HG03520 (cell line): ENCODE data around the gene C1R.
"Not testable (repeated sequence)": the region's sequence is repeated elsewhere in the genome, so short reads cannot be mapped to it uniquely, and the experiment has no call there.

Experiments used
- ATAC-seq: cut with Tn5 transposase; IDR thresholded peaks from one replicate; pipeline ENCODE4 v1.9.1; 2021; ENCODE audit warnings: mild to moderate bottlenecking, moderate library complexity; ENCODE audit not compliant: unreplicated experiment

Gene C1R

GRCh38 chr12:7039403-7039802 is 52.8 kb downstream of the C1R start:
- ATAC-seq: no peak

DNA sequence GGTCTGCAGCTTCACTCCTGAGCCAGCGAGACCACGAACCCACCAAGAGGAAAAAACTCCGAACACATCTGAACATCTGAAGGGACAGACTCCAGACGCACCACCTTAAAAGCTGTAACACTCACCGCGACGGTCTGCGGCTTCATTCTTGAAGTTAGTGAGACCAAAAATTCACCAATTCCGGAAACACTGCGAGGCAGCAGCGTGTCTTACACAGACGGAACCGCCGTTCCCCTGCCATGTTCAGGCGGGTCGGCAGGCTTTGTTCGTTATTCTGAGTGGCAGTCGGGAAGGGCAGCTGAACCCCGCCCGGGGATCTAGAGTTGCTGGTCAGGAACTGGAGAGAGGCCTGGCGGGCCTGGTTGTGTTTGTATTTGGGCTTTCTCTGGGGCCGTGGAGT is 53.7 kb downstream of the C1R start:
- no peak for ATAC-seq

DNA sequence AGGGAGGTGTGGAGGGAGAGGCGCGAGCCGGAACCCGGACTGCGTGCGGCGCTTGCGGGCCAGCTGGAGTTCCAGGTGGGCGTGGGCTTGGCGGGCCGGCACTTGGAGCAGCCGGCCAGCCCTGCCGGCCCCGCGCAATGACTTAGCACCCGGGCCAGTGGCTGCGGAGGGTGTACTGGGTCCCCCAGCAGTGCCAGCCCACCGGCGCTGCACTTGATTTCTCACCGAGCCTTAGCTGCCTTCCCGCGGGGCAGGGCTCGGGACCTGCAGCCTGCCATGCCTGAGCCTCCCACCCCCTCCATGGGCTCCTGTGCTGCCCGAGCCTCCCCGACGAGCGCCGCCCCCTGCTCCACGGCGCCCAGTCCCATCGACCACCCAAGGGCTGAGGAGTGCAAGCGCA is 54.8 kb downstream of the C1R start:
- ATAC-seq: not testable (repeated sequence)

DNA sequence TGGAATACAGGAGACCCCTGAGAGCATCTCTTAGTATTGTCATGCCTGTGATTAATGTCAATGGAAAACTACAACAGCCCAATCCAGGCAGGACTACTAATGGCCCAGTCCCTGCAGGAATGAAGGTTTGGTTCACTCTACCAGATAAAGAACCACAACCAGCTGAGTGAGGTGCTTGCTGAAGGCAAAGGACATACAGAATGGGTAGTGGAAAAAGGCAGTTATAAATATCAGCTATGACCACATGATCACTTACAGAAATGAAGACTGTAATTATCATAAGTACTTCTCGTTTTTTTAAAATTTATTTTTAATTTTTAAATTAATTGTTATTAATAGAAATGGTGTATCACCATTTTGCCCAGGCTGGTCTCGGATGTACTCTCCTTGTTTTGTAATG is 56.8 kb downstream of the C1R start:
- no peak for ATAC-seq

GRCh38 chr12:7034464-7034863 is 57.8 kb downstream of the C1R start:
- ATAC-seq: no peak

- ATAC-seq: no peak
Measured at GRCh38 chr12:7032990-7033389, 59.3 kb downstream of the C1R start.

DNA sequence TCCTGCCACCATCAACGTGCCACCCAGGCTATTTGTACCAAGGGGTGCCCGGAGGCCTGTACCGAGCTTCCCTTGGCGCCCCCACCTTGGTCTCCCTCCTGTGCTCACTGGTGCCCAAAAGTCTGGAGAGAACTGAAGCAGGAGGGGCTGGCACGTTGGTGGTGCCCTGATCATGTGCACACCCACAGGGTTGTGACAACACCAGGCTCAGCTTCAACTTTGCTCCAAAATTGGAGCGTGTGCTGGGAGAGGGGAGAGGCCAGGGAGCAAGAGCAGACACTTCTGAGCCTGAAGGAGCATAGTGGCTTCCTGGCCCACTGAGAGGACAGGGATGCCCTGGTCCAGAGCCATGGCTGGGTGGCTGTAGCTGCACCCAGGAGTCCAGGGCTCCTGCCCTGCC is 60.9 kb downstream of the C1R start:
- ATAC-seq: no peak
